ENCODE results near the gene MYADML2. TPM values are rescaled to one million over a fixed set of nuclear protein-coding genes. Genes with fewer than 3 reads are reported as not detected.

The MYADML2 gene
- total and polyA plus RNA-seq, 5 donors = 0.51 to 1.9 (median 1.3) TPM; not detected in 1

DNA sequence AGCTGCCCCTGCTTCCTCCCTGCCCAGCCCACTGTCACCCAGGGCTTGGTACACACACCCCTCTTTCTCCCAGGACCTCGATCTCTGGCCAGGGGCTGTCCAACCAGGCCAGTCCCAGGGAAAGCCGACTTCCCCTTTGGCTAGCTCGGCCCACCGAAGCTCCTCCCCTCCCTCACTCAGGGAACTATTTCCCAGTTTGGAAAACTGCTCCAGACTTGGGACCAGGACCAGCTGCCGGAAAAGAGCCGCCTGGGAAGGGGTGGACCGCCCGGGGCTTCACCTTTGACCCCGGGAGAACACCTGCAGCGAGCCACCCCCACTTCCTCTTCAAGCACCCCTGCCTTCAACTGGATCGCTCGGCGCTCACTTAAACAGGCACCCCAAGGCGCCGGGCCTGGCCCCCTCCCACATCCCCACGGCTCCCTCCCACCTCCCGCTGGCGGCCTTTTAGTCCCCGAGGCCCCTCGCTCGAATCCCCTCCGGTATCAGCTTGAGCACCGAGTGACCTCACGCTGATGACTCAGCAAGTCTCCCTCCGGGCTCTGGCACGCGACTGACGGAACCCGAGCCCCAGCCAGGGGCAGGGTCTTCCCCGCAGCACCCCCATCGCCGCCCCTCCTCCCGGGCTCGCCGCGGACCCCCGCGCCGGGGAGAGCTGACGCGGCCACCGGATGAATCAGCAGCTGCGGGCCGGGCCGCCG, 20.4 kb downstream of the MYADML2 start:
- DNase-seq (peak; percentile 89 to 93 (median 92)), ATAC-seq (peak; percentile 68 to 72)
- no peaks in the 10 kb centered on the region for H3K27me3 ChIP-seq (ENCODE audit: control insufficient read depth, insufficient read depth)
- no peaks in the 10 kb centered on the region for H3K9me3 ChIP-seq (ENCODE audit: control insufficient read depth, low read length)
- H3K27ac ChIP-seq (ENCODE audit: low read length) = peak overlapping the region; percentile 52
- under 1% methylated on average over 46 of the region's 46 CpGs for WGBS
- peaks cover 22% of the 10 kb centered on the region for H3K4me1 ChIP-seq (ENCODE audit: control insufficient read depth, insufficient read depth, low read length)
- intact Hi-C loops (cut with DNase I) = no loop called here
- H3K4me3 ChIP-seq (ENCODE audit: low read length) = peak overlapping the region; percentile 92

DNA sequence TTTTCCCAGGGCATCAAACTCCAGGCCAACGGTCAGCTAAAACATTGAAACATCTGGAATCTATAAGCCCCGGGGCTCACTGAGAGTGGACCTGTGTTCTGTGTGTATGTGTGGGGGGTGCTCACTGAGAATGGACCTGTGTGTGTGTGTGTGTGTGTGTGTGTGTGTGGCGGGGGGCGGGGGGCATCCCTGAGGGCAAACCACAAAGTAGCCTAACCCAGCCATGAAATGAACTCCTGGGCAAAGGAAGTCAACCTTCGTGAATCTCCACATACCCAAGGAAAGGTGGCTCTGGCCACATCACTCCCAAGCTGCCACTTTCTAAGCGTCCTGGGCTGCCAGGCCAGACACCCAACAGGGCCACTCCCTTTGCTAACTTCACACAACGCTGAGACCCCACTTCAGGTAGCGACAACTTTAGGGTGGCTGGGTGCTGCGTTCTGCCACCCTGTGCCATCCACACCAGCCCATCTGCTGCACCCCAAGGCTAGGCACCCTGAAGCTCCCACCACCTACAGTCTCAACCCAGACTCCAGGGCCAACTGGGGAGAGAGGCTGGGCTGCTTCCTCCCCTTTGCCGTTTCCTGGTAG, 21.1 kb downstream of the MYADML2 start:
- ATAC-seq (no peak), DNase-seq (no peak)
- WGBS = 61% methylated on average over 10 of the region's 10 CpGs
- peak overlapping the region; percentile 52 for H3K27ac ChIP-seq (ENCODE audit: low read length)
- H3K4me3 ChIP-seq (ENCODE audit: low read length) = no peak overlapping the region
- H3K4me1 ChIP-seq (ENCODE audit: control insufficient read depth, insufficient read depth, low read length) = peaks cover 22% of the 10 kb centered on the region
- intact Hi-C loops (cut with DNase I) = no loop called here
- no peaks in the 10 kb centered on the region for H3K9me3 ChIP-seq (ENCODE audit: control insufficient read depth, low read length)
- H3K27me3 ChIP-seq (ENCODE audit: control insufficient read depth, insufficient read depth) = no peaks in the 10 kb centered on the region

DNA sequence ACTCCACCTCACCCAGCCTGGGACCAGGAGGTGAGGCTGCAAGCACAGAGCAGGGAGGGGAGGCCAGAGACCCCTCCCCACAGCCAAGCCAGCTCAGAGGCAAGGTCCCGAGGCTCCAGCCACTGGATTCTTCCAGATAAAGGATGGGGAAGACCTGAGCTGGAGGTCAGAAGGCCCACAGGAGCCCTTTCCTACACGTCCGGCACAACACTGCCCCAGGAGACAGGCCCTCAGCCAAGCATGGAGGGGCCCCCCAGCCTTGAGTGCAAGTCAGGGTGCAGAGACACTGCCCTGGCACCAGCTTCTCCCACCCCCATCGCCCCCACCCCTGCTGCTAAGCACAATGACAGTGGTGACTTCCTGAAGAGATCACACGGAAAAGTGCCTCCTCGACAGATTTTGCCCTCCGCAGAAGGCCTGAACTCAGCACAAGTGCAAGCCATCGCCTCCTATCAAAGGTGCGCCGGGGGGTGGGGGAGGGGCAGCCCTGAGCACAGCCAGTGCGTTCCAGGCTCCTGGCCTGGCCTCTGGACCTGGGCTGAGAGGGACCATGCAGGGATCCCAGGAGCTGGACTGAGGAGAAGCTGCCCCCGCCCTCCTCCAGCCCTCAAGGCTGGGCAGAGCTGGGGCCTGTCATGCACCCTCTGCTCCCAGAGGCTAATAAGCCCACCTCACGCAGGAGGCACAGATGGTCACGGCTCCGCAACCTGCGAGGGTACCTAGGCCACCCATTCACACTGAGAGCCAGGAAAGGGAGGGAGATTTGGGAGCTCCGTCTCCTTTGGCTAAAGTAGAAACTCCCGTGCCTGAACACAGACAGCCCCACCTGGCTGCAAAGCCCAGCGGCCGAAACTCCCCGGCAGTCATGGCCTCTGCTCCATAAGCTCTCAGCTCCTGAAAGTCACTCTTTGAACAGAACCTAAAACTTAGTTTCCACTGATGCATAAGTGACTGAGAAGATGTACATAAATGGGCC, 22.2 kb downstream of the MYADML2 start:
- Histone ChIP-seq H3K9me3 (ENCODE audit: control insufficient read depth, low read length) (no peaks in the 10 kb centered on the region), H3K27ac (ENCODE audit: low read length) (no peak overlapping the region), H3K27me3 (ENCODE audit: control insufficient read depth, insufficient read depth) (no peaks in the 10 kb centered on the region), H3K4me3 (ENCODE audit: low read length) (no peak overlapping the region), H3K4me1 (ENCODE audit: control insufficient read depth, insufficient read depth, low read length) (peaks cover 22% of the 10 kb centered on the region)
- intact Hi-C loops (cut with DNase I) = no loop called here
- DNase-seq (peak in 1 of 3 donors; percentile 49), ATAC-seq (no peak)
- 64% methylated on average over 21 of the region's 21 CpGs for WGBS

DNA sequence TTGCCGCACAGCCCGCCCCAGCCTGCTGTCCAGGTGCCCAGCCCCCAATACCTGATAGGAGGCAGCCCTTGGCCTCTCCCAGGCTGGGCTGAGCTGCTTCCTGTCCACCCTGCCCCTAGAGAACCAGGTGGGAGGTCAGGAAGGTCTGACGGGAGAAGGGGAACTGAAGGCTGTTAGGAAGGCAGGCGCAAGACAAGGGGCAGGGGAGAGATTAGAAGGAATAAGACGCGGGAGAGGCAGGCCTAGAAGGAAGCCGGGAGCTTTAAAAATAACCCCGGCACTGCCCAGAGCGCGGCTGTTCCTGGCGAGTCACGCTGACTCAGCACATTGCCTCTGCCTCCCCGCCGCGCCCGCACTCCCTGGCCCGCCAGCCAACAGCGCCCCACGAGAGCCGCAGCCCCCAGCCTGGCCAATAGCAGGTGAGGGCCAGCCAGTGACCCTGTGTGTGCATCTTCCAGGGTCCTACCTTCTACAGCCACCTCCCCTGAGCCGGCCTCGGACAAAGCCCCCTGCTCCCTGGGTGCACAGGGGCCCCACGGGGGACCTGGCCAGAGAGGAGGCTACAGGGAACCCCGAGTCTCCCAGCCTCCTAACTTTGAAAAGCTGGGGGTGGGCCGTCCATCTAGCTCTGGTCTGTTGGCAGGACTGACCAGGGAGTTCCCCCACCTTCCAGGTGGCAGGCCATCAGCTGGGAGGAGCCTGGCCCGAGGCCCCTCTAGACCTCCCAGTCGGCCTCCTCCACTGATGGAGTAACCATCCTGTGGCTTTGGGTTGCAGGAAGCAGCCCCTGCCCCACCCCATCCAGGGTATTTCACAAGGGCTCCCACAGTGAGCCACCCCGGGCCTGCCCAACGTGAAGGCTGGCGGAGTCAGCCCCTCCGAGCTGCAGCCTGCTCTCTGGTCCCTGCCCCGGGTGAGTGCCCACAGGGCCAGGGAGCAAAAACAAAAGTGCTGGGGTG, 23.5 kb downstream of the MYADML2 start:
- DNase-seq (peak; percentile 79 to 92 (median 89)), ATAC-seq (peak; percentile 32 to 37)
- Histone ChIP-seq H3K27me3 (ENCODE audit: control insufficient read depth, insufficient read depth) (no peaks in the 10 kb centered on the region), H3K9me3 (ENCODE audit: control insufficient read depth, low read length) (no peaks in the 10 kb centered on the region), H3K27ac (ENCODE audit: low read length) (peak overlapping the region; percentile 46), H3K4me3 (ENCODE audit: low read length) (no peak overlapping the region), H3K4me1 (ENCODE audit: control insufficient read depth, insufficient read depth, low read length) (peaks cover 22% of the 10 kb centered on the region)
- intact Hi-C loops (cut with DNase I) = no loop called here
- 29% methylated on average over 32 of the region's 32 CpGs for WGBS

DNA sequence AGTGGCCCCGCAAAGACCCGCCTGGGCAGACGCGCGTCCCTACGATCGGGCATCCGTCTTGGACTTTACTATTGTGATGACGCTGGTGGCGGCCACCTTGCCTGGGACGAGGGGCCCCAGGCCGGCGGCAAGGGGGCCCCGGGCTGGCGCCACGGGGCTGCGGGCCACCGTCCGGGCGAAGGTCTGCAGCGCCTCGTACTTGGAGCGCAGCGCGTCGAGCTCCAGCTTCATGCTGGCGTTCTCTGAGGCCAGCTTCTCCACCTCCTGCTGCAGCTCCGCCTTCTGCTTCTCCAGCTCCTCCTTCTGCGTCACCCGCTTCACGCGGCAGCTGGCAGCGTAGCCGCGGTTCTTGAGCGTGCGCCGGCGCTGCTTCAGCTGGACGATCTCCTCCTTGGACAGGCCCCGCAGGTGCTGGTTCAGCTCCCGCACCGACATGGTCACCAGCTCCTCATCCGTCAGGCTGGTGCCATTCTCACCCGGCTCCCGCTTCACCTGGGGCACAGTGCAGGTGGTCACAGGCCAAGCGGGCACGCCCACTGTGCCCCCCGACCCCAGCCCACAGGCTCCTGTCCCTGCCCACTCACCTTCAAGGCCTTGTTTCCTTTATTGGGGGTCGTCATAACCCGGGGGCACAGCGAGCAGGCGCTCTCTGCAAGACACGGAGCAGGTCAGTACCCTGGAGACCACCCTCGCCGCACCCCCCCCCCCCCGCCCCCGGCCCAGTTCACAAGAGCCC, 24.3 kb downstream of the MYADML2 start:
- ATAC-seq = no peak
- no peaks in the 10 kb centered on the region for H3K9me3 ChIP-seq (ENCODE audit: control insufficient read depth, low read length)
- WGBS = 89% methylated on average over 58 of the region's 58 CpGs
- no peak overlapping the region for H3K27ac ChIP-seq (ENCODE audit: low read length)
- H3K27me3 ChIP-seq (ENCODE audit: control insufficient read depth, insufficient read depth) = no peaks in the 10 kb centered on the region
- DNase-seq = no peak
- H3K4me1 ChIP-seq (ENCODE audit: control insufficient read depth, insufficient read depth, low read length) = peaks cover 22% of the 10 kb centered on the region
- intact Hi-C loops (cut with DNase I) = no loop called here
- no peak overlapping the region for H3K4me3 ChIP-seq (ENCODE audit: low read length)

DNA sequence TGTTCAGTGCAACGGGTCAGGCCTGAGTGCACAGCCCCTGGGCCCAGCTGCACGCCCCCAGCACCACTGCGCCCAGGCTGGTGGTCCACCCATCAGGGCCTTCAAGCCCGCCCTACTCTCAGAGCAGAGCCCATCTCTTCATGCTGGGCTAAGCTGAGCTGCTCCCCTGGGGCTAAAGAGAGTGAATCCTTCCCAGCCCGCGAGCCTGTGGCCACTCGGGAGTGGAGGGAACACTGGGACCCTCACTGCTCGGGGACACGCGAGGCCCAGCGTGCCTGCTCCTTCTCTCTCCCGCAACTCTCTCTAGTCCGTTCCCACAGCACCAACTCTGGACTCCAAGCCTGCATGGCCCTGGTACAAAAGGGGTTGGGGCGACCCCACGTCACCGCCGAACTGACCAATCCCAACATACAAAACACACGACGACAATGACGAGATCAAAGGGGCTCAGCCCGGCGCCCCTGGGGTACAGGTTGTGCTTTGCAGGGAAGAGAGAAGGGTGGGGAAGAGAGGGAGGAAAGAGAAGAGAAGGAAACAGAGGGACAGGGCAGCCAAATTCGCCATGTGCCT, 25.0 kb downstream of the MYADML2 start:
- H3K27me3 ChIP-seq (ENCODE audit: control insufficient read depth, insufficient read depth) = no peaks in the 10 kb centered on the region
- no peak overlapping the region for H3K4me3 ChIP-seq (ENCODE audit: low read length)
- intact Hi-C loops (cut with DNase I) = no loop called here
- 93% methylated on average over 23 of the region's 23 CpGs for WGBS
- peak in 1 of 3 donors; percentile 44 for DNase-seq
- no peak for ATAC-seq
- H3K4me1 ChIP-seq (ENCODE audit: control insufficient read depth, insufficient read depth, low read length) = peaks cover 22% of the 10 kb centered on the region
- no peaks in the 10 kb centered on the region for H3K9me3 ChIP-seq (ENCODE audit: control insufficient read depth, low read length)
- H3K27ac ChIP-seq (ENCODE audit: low read length) = no peak overlapping the region

DNA sequence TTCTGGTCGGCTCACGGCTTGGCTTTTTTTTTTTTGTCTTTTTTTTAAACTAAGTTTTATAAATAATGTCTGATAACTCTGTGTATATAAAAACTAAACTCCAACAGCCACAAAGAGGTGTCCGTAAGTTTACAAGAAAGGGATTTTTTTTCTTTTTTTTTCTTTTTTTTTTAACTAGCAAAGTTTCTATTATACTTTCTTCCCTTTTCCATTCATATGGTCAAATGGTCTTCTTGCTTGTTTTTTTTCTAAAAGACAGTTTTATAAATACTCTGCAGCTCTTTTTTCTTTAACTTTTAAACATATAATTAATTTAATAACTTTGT, 25.5 kb downstream of the MYADML2 start:
- no peak overlapping the region for H3K27ac ChIP-seq (ENCODE audit: low read length)

DNA sequence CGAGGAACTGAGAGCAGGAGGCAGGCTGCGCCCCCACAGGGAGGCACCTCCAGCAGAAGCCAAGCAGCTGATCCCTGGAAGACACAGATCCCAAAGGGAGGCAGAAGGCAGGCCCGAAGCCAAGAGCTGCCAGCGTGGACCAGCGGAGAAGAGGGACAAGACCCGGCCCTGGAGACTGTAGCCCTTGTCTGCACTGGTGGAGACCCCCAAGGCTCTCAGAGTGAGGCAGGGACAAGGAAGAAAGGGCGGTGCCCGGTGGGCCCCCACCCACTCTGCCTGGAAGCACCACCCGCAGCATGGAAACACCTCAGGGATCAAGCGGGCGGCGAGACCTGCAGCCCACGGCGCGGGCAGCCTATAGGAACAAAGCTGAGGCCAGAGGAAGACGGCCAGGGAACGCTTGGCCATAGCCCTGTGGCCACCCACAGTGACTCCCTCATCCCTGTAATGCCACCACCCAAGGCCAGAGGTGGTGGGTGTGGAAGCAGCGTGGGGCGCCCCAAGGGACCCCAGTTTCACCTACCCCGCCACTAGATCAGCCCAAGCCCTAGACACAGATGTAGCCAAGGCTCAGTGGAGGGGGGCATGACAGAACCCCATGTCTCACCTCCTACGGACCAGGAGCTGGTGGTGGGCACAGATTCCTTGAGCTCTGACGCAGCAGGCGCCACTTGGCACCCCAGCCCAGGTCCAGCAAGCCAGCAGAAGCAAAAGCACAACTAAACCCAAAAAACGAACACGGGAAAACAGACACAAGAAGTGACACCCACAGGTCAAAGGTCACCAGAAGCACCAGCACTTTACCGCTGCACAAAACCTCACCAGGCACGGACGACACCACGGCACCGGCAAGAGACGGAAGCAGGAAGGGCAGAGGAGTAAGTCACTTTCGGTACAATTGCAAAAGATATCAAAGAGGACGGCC, 26.2 kb downstream of the MYADML2 start:
- 82% methylated on average over 33 of the region's 33 CpGs for WGBS
- Histone ChIP-seq H3K27me3 (ENCODE audit: control insufficient read depth, insufficient read depth) (no peaks in the 10 kb centered on the region), H3K4me3 (ENCODE audit: low read length) (no peak overlapping the region), H3K27ac (ENCODE audit: low read length) (no peak overlapping the region), H3K4me1 (ENCODE audit: control insufficient read depth, insufficient read depth, low read length) (peaks cover 22% of the 10 kb centered on the region), H3K9me3 (ENCODE audit: control insufficient read depth, low read length) (no peaks in the 10 kb centered on the region)
- intact Hi-C loops (cut with DNase I) = no loop called here
- no peak for DNase-seq
- ATAC-seq = no peak

More for the DNA sequence above, 25.5 kb downstream of the MYADML2 start:
- DNase-seq = no peak
- H3K4me1 ChIP-seq (ENCODE audit: control insufficient read depth, insufficient read depth, low read length) = peaks cover 25% of the 10 kb centered on the region
- no peak for ATAC-seq
- intact Hi-C loops (cut with DNase I) = no loop called here
- H3K27me3 ChIP-seq (ENCODE audit: control insufficient read depth, insufficient read depth) = no peaks in the 10 kb centered on the region
- H3K4me3 ChIP-seq (ENCODE audit: low read length) = no peak overlapping the region
- no peaks in the 10 kb centered on the region for H3K9me3 ChIP-seq (ENCODE audit: control insufficient read depth, low read length)
- 84% methylated on average over 3 of the region's 3 CpGs for WGBS

Data from right cardiac atrium (tissue), 5 donors.